Astrocyte (in vitro differentiated cells and primary cell): Measurements from ENCODE around the gene CSRNP2. TPM values are rescaled to one million over a fixed set of nuclear protein-coding genes. Genes with fewer than 3 reads are reported as not detected.
A peak's percentile ranks its signal among the peaks of the same experiment; 100 is the strongest.
"Not testable (repeated sequence)": the region's sequence is repeated elsewhere in the genome, so short reads cannot be mapped to it uniquely, and the experiment has no call there.

Source experiments
- DNase-seq: peaks from one replicate; pipeline ENCODE4 v3.0.0-alpha.2; 2010; ENCODE audit warnings: low read depth
- FAIRE-seq: peaks from 2 replicates; lab custom pipeline; 2011; peaks lifted over from hg19 to GRCh38; lab: Jason Lieb, UNC
- H2AFZ ChIP-seq: 2 replicates; pipeline ENCODE4 v1.6.0; 2012; ENCODE audit warnings: low read depth, low read length, inconsistent platforms
- H3K27ac ChIP-seq: 2 replicates; pipeline ENCODE4 v1.5.1; 2011; ENCODE audit warnings: low read depth, low read length, inconsistent platforms
- H3K27me3 ChIP-seq: 2 replicates; pipeline ENCODE4 v1.6.0; 2011; ENCODE audit warnings: low read length, inconsistent platforms; ENCODE audit not compliant: insufficient read depth
- H3K36me3 ChIP-seq: 2 replicates; pipeline ENCODE4 v1.5.1; 2011; ENCODE audit warnings: low read length, inconsistent platforms; ENCODE audit not compliant: insufficient read depth
- H3K4me1 ChIP-seq: 2 replicates; pipeline ENCODE4 v1.5.1; 2011; ENCODE audit warnings: low read length, inconsistent platforms; ENCODE audit not compliant: insufficient read depth
- H3K4me2 ChIP-seq: 2 replicates; pipeline ENCODE4 v1.6.0; 2012; ENCODE audit warnings: low read length, inconsistent platforms
- H3K4me3 ChIP-seq: 2 replicates; pipeline ENCODE4 v1.5.1; 2011; ENCODE audit warnings: low read depth, mild to moderate bottlenecking, low read length, inconsistent platforms; ENCODE audit not compliant: insufficient read depth
- H3K79me2 ChIP-seq: 2 replicates; pipeline ENCODE4 v1.6.0; 2012; ENCODE audit warnings: mild to moderate bottlenecking, low read length, inconsistent platforms; ENCODE audit not compliant: insufficient read depth
- H3K9ac ChIP-seq: 2 replicates; pipeline ENCODE4 v1.6.0; 2012; ENCODE audit warnings: mild to moderate bottlenecking, low read length, inconsistent platforms
- H3K9me3 ChIP-seq: 2 replicates; pipeline ENCODE4 v1.5.1; 2012; ENCODE audit warnings: low read depth, mild to moderate bottlenecking, low read length, inconsistent platforms; ENCODE audit not compliant: insufficient read depth
- H4K20me1 ChIP-seq: 2 replicates; pipeline ENCODE4 v1.6.0; 2012; ENCODE audit warnings: low read length, inconsistent platforms; ENCODE audit not compliant: insufficient read depth
- H3K27ac Mint-ChIP-seq: one replicate; pipeline ENCODE4 v1.8.0; 2021; ENCODE audit warnings: mild to moderate bottlenecking, mixed read lengths; ENCODE audit not compliant: unreplicated experiment
- H3K27me3 Mint-ChIP-seq: one replicate; pipeline ENCODE4 v1.8.0; 2021; ENCODE audit warnings: low read depth, mixed read lengths; ENCODE audit not compliant: unreplicated experiment
- H3K36me3 Mint-ChIP-seq: one replicate; pipeline ENCODE4 v1.8.0; 2021; ENCODE audit warnings: low read depth, mixed read lengths; ENCODE audit not compliant: unreplicated experiment
- H3K4me1 Mint-ChIP-seq: one replicate; pipeline ENCODE4 v1.8.0; 2021; ENCODE audit warnings: low read depth, mixed read lengths; ENCODE audit not compliant: unreplicated experiment
- H3K4me3 Mint-ChIP-seq: one replicate; pipeline ENCODE4 v1.8.0; 2021; ENCODE audit warnings: mild to moderate bottlenecking, moderate library complexity, mixed read lengths; ENCODE audit not compliant: unreplicated experiment
- H3K9me3 Mint-ChIP-seq: one replicate; pipeline ENCODE4 v1.8.0; 2021; ENCODE audit warnings: mild to moderate bottlenecking, mixed read lengths; ENCODE audit not compliant: unreplicated experiment
- CTCF ChIP-seq: IDR thresholded peaks from 2 replicates; pipeline ENCODE4 v1.5.1; 2011; ENCODE audit warnings: low read depth, mild to moderate bottlenecking, inconsistent platforms, low read length, moderate library complexity; ENCODE audit not compliant: insufficient read depth
- EZH2 ChIP-seq: IDR thresholded peaks from 2 replicates; pipeline ENCODE4 v1.6.1; 2012; ENCODE audit warnings: mild to moderate bottlenecking, low read length, inconsistent platforms; ENCODE audit not compliant: insufficient read depth
- total RNA-seq: library from RNA; stranded (reverse); gene quantifications from 2 replicates; pipeline ENCODE4 v1.2.1, GENCODE V29; 2021

The CSRNP2 gene
- total RNA-seq, 1 donor from 2014 or later: 61.6 TPM

DNA sequence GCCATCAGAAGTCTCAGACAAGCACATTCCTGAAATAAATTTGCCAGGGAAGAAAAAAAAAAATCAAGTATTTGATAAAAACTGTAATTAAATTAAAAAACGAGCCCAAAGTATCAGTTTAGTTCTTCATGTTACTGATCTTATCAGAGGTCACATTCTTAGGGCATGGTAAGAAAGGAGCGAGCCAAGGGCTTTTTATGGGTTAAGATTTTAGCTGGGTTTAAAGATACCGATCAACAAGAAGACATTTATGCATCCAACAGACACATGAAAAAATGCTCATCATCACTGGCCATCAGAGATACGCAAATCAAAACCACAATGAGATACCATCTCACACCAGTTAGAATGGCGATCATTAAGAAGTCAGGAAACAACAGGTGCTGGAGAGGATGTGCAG is 5.0 kb downstream of the CSRNP2 start:
- H3K27ac ChIP-seq, H3K27me3 Mint-ChIP-seq, DNase-seq, H3K4me2 ChIP-seq, H3K4me3 ChIP-seq, H3K27me3 ChIP-seq, H3K9me3 Mint-ChIP-seq, H3K4me3 Mint-ChIP-seq, H3K9me3 ChIP-seq, H2AFZ ChIP-seq, H3K36me3 Mint-ChIP-seq, FAIRE-seq, H3K36me3 ChIP-seq, H3K9ac ChIP-seq: not testable (repeated sequence)
- Histone ChIP-seq H3K79me2 (peaks cover 90% of the 10 kb centered on the region), H3K4me1 (peaks cover 11% of the 10 kb centered on the region), H4K20me1 (peaks cover 82% of the 10 kb centered on the region)
- H3K27ac Mint-ChIP-seq: peak overlapping the region; percentile 55
- H3K4me1 Mint-ChIP-seq: peaks cover 39% of the 10 kb centered on the region

GRCh38 chr12:51077930-51078329 is 5.5 kb downstream of the CSRNP2 start:
- H3K4me1 Mint-ChIP-seq: peaks cover 39% of the 10 kb centered on the region
- no peak for FAIRE-seq
- H3K9me3 Mint-ChIP-seq: peaks cover 2% of the 10 kb centered on the region
- TF ChIP-seq CTCF (no peak), EZH2 (no peak)
- H3K27ac Mint-ChIP-seq: peak overlapping the region; percentile 55
- H3K27ac ChIP-seq: no peak overlapping the region
- peaks cover 6% of the 10 kb centered on the region for H3K36me3 ChIP-seq
- H3K27me3 ChIP-seq: no peaks in the 10 kb centered on the region
- DNase-seq: peak; percentile 47
- peak overlapping the region; percentile 37 for H3K4me3 Mint-ChIP-seq
- peak overlapping the region; percentile 13 for H3K4me2 ChIP-seq
- H3K9ac ChIP-seq: no peak overlapping the region
- peaks cover 11% of the 10 kb centered on the region for H3K4me1 ChIP-seq
- H3K9me3 ChIP-seq: no peaks in the 10 kb centered on the region
- no peak overlapping the region for H2AFZ ChIP-seq
- no peaks in the 10 kb centered on the region for H3K27me3 Mint-ChIP-seq
- H3K36me3 Mint-ChIP-seq: peaks cover 2% of the 10 kb centered on the region
- H3K79me2 ChIP-seq: peaks cover 86% of the 10 kb centered on the region
- no peak overlapping the region for H3K4me3 ChIP-seq
- H4K20me1 ChIP-seq: peaks cover 81% of the 10 kb centered on the region

- no peaks in the 10 kb centered on the region for H3K27me3 Mint-ChIP-seq
- H3K4me1 Mint-ChIP-seq: peaks cover 36% of the 10 kb centered on the region
- H4K20me1 ChIP-seq: peaks cover 72% of the 10 kb centered on the region
- FAIRE-seq: no peak
- H3K4me2 ChIP-seq: no peak overlapping the region
- H3K4me1 ChIP-seq: no peaks in the 10 kb centered on the region
- peak overlapping the region; percentile 72 for H3K27ac Mint-ChIP-seq
- H3K9me3 ChIP-seq: no peaks in the 10 kb centered on the region
- peak overlapping the region; percentile 64 for H3K4me3 Mint-ChIP-seq
- H3K4me3 ChIP-seq: no peak overlapping the region
- no peaks in the 10 kb centered on the region for H3K27me3 ChIP-seq
- DNase-seq: no peak
- no peak overlapping the region for H2AFZ ChIP-seq
- no peak for TF ChIP-seq EZH2
- peaks cover 2% of the 10 kb centered on the region for H3K9me3 Mint-ChIP-seq
- H3K36me3 ChIP-seq: peaks cover 18% of the 10 kb centered on the region
- H3K36me3 Mint-ChIP-seq: peaks cover 2% of the 10 kb centered on the region
- H3K79me2 ChIP-seq: peaks cover 71% of the 10 kb centered on the region
- no peak overlapping the region for H3K27ac ChIP-seq
- H3K9ac ChIP-seq: no peak overlapping the region
These were observed 7.0 kb downstream of the CSRNP2 start for GRCh38 chr12:51076236-51076930.
